HUES6 (cell line): Measurements from ENCODE around the gene MAD1L1.
A peak's percentile ranks its signal among the peaks of the same experiment; 100 is the strongest.

Experiments
- H3K27ac ChIP-seq: 2 replicates; pipeline ENCODE4 v1.7.0; 2013; ENCODE audit warnings: low read depth, mild to moderate bottlenecking, low read length, inconsistent platforms
- H3K27me3 ChIP-seq: 2 replicates; pipeline ENCODE4 v1.6.1; 2013; ENCODE audit warnings: low read length; ENCODE audit not compliant: control insufficient read depth, insufficient read depth
- H3K36me3 ChIP-seq: 2 replicates; pipeline ENCODE4 v1.6.1; 2013; ENCODE audit warnings: low read length; ENCODE audit not compliant: control insufficient read depth, insufficient read depth
- H3K4me1 ChIP-seq: 2 replicates; pipeline ENCODE4 v1.6.1; 2013; ENCODE audit warnings: low read length; ENCODE audit not compliant: control insufficient read depth, insufficient read depth
- H3K4me3 ChIP-seq: 2 replicates; pipeline ENCODE4 v1.5.1; 2013; ENCODE audit warnings: low read depth, low read length
- H3K9ac ChIP-seq: one replicate; pipeline ENCODE4 v1.6.1; 2013; ENCODE audit warnings: mild to moderate bottlenecking, low read length
- H3K9me3 ChIP-seq: 2 replicates; pipeline ENCODE4 v1.6.1; 2013; ENCODE audit warnings: low read depth, low read length; ENCODE audit not compliant: control insufficient read depth, insufficient read depth

Gene MAD1L1

GRCh38 chr7:2004841-2005725 is 227.7 kb downstream of the MAD1L1 start:
- Histone ChIP-seq H3K27ac (no peak overlapping the region), H3K27me3 (no peaks in the 10 kb centered on the region), H3K9ac (no peak overlapping the region), H3K36me3 (no peaks in the 10 kb centered on the region; the same call in 1 of the 2 replicates), H3K4me1 (peaks cover 7% of the 10 kb centered on the region; the same call in 1 of the 2 replicates), H3K9me3 (no peaks in the 10 kb centered on the region), H3K4me3 (no peak overlapping the region)

- H3K36me3 ChIP-seq: no peaks in the 10 kb centered on the region; the same call in 1 of the 2 replicates
- H3K9ac ChIP-seq: no peak overlapping the region
- H3K27me3 ChIP-seq: no peaks in the 10 kb centered on the region
- no peak overlapping the region for H3K4me3 ChIP-seq
- H3K4me1 ChIP-seq: peaks cover 7% of the 10 kb centered on the region; the same call in 1 of the 2 replicates
- H3K9me3 ChIP-seq: no peaks in the 10 kb centered on the region
- H3K27ac ChIP-seq: no peak overlapping the region
Observed at GRCh38 chr7:2003931-2004812, 228.6 kb downstream of the MAD1L1 start.

GRCh38 chr7:2003451-2003930 is 229.3 kb downstream of the MAD1L1 start:
- Histone ChIP-seq H3K4me3 (no peak overlapping the region), H3K9me3 (no peaks in the 10 kb centered on the region), H3K27me3 (no peaks in the 10 kb centered on the region), H3K27ac (no peak overlapping the region; the same call in 1 of the 2 replicates), H3K4me1 (peaks cover 5% of the 10 kb centered on the region; the same call in 1 of the 2 replicates), H3K36me3 (no peaks in the 10 kb centered on the region; the same call in 1 of the 2 replicates), H3K9ac (no peak overlapping the region)

- no peaks in the 10 kb centered on the region; the same call in 1 of the 2 replicates for H3K4me1 ChIP-seq
- no peak overlapping the region for H3K27ac ChIP-seq
- no peaks in the 10 kb centered on the region for H3K9me3 ChIP-seq
- H3K4me3 ChIP-seq: no peak overlapping the region
- no peak overlapping the region for H3K9ac ChIP-seq
- H3K36me3 ChIP-seq: no peaks in the 10 kb centered on the region; the same call in 1 of the 2 replicates
- H3K27me3 ChIP-seq: no peaks in the 10 kb centered on the region
Observed at GRCh38 chr7:2002561-2003450, 229.9 kb downstream of the MAD1L1 start.

GRCh38 chr7:2001601-2002442 is 230.9 kb downstream of the MAD1L1 start:
- Histone ChIP-seq H3K4me3 (no peak overlapping the region), H3K9me3 (no peaks in the 10 kb centered on the region), H3K9ac (no peak overlapping the region), H3K4me1 (no peaks in the 10 kb centered on the region; the same call in 1 of the 2 replicates), H3K27ac (no peak overlapping the region), H3K27me3 (no peaks in the 10 kb centered on the region), H3K36me3 (no peaks in the 10 kb centered on the region; the same call in 1 of the 2 replicates)

- Histone ChIP-seq H3K9ac (no peak overlapping the region), H3K27me3 (no peaks in the 10 kb centered on the region), H3K27ac (0 out of 2 replicates have a peak overlapping the region, but pooled peaks have one; percentile 8), H3K9me3 (no peaks in the 10 kb centered on the region), H3K4me3 (no peak overlapping the region), H3K36me3 (no peaks in the 10 kb centered on the region; the same call in 1 of the 2 replicates), H3K4me1 (no peaks in the 10 kb centered on the region; the same call in 1 of the 2 replicates)
Observed at GRCh38 chr7:2000746-2001321, 231.9 kb downstream of the MAD1L1 start.

- no peak overlapping the region for H3K4me3 ChIP-seq
- H3K27me3 ChIP-seq: no peaks in the 10 kb centered on the region
- H3K9me3 ChIP-seq: no peaks in the 10 kb centered on the region
- no peaks in the 10 kb centered on the region; the same call in 1 of the 2 replicates for H3K4me1 ChIP-seq
- no peak overlapping the region for H3K27ac ChIP-seq
- no peak overlapping the region for H3K9ac ChIP-seq
- H3K36me3 ChIP-seq: no peaks in the 10 kb centered on the region; the same call in 1 of the 2 replicates
Observed at GRCh38 chr7:2000153-2000687, 232.5 kb downstream of the MAD1L1 start.

GRCh38 chr7:1999278-1999984 is 233.3 kb downstream of the MAD1L1 start:
- no peak overlapping the region for H3K9ac ChIP-seq
- H3K4me3 ChIP-seq: no peak overlapping the region
- no peaks in the 10 kb centered on the region; the same call in 1 of the 2 replicates for H3K36me3 ChIP-seq
- H3K27me3 ChIP-seq: no peaks in the 10 kb centered on the region
- H3K27ac ChIP-seq: no peak overlapping the region
- no peaks in the 10 kb centered on the region for H3K9me3 ChIP-seq
- H3K4me1 ChIP-seq: no peaks in the 10 kb centered on the region; the same call in 1 of the 2 replicates

GRCh38 chr7:1998146-1998545 is 234.6 kb downstream of the MAD1L1 start:
- no peaks in the 10 kb centered on the region; the same call in 1 of the 2 replicates for H3K4me1 ChIP-seq
- no peak overlapping the region for H3K9ac ChIP-seq
- H3K4me3 ChIP-seq: no peak overlapping the region
- no peaks in the 10 kb centered on the region for H3K9me3 ChIP-seq
- H3K27me3 ChIP-seq: no peaks in the 10 kb centered on the region
- no peaks in the 10 kb centered on the region for H3K36me3 ChIP-seq
- H3K27ac ChIP-seq: no peak overlapping the region
